ENCODE measurements around the gene RASGRP3.
A peak's percentile ranks its signal among the peaks of the same experiment; 100 is the strongest.

The RASGRP3 gene

GRCh38 chr2:33598561-33599174 is 122.2 kb downstream of the RASGRP3 start:
- Histone ChIP-seq H3K27ac (peak overlapping the region; percentile 36), H3K4me3 (ENCODE audit: low read depth in 1 of 2, low read length in 1 of 2) (peak overlapping the region; percentile 80 to 96)
- TF ChIP-seq, protein P1, sequence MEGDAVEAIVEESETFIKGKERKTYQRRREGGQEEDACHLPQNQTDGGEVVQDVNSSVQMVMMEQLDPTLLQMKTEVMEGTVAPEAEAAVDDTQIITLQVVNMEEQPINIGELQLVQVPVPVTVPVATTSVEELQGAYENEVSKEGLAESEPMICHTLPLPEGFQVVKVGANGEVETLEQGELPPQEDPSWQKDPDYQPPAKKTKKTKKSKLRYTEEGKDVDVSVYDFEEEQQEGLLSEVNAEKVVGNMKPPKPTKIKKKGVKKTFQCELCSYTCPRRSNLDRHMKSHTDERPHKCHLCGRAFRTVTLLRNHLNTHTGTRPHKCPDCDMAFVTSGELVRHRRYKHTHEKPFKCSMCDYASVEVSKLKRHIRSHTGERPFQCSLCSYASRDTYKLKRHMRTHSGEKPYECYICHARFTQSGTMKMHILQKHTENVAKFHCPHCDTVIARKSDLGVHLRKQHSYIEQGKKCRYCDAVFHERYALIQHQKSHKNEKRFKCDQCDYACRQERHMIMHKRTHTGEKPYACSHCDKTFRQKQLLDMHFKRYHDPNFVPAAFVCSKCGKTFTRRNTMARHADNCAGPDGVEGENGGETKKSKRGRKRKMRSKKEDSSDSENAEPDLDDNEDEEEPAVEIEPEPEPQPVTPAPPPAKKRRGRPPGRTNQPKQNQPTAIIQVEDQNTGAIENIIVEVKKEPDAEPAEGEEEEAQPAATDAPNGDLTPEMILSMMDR (IDR thresholded peaks at IDR 0.05), result no peak

GRCh38 chr2:33599175-33599942 is 122.9 kb downstream of the RASGRP3 start, which contains the start of gene FAM98A:
Gene FAM98A, minus strand, starts transcription at chr2:33599299. Its CDS starts 78 bp downstream, at chr2:33599221.
- H3K9me3 ChIP-seq, result no peaks in the 10 kb centered on the region
- H3K4me3 ChIP-seq (ENCODE audit: low read depth in 1 of 2, low read length in 1 of 2), result peak within 1 kb of the TSS; percentile 80 to 96
- H3K4me1 ChIP-seq (ENCODE audit: control insufficient read depth in 1 of 2, insufficient read depth in 1 of 2, low read depth in 1 of 2, low read length in 1 of 2), result peaks cover 12 to 16% of the 10 kb centered on the region in 2 experiments
- no peaks in the 10 kb centered on the region for H3K27me3 ChIP-seq
- H3K27ac ChIP-seq, result peak within 1 kb of the TSS; percentile 36
- H3K36me3 ChIP-seq, result peaks cover 4% of the 10 kb centered on the region
- TF ChIP-seq, protein P1 (IDR thresholded peaks at IDR 0.05), result no peak

More at GRCh38 chr2:33598561-33599174, 122.2 kb downstream of the RASGRP3 start:
- peaks cover 10% of the 10 kb centered on the region for H3K36me3 ChIP-seq
- H3K4me1 ChIP-seq (ENCODE audit: control insufficient read depth in 1 of 2, insufficient read depth in 1 of 2, low read depth in 1 of 2, low read length in 1 of 2), result peaks cover 12 to 16% of the 10 kb centered on the region in 2 experiments
- no peaks in the 10 kb centered on the region for H3K9me3 ChIP-seq
- H3K27me3 ChIP-seq, result no peaks in the 10 kb centered on the region

DNA sequence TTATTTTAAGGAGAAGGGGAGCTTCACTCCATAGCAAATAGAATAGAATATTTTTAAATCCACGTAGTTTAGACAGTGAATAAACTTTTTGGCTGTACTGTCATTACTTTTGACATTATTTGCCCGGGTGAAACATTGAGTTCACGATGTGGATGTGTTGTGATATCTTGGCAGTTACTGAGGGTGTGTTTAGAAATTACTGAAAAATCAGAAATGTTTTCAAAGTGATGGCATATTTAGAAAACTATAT is 123.4 kb downstream of the RASGRP3 start:
- H3K4me3 ChIP-seq (ENCODE audit: low read depth in 1 of 2, low read length in 1 of 2), result peak overlapping the region; percentile 80 to 96
- no peaks in the 10 kb centered on the region for H3K27me3 ChIP-seq
- peaks cover 1% of the 10 kb centered on the region for H3K36me3 ChIP-seq
- TF ChIP-seq, protein P1 (IDR thresholded peaks at IDR 0.05), result no peak
- H3K9me3 ChIP-seq, result no peaks in the 10 kb centered on the region
- peaks cover 12 to 16% of the 10 kb centered on the region in 2 experiments for H3K4me1 ChIP-seq (ENCODE audit: control insufficient read depth in 1 of 2, insufficient read depth in 1 of 2, low read depth in 1 of 2, low read length in 1 of 2)
- no peak overlapping the region for H3K27ac ChIP-seq

DNA sequence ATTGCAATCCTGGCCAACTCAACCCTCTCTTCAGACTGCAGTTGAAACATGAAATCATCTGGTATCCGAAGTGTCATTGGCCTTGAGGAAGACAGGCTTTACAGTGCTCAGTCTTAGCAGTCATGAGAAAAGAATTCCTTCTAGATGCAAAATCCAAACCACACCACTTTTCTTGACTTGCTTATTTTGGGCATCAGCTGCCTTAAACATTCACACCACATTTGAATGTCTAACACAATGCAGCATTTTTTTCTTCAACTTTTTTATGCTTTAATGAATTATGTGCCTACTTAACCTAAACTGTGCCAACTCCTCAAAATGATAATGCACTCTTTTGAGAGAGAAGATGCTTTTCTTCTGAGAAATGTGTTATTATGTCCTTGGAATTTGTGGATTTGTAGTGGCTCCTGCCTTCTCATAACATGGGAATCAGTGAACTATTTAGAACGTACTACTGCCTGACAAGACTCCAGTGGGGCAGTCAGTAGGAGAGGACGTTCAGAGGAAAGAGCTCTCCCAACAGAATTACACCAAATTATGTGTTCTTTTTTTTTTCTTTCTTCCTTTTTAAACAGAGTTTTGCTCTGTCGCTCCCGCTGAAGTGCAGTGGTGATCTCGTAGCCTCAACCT is 125.9 kb downstream of the RASGRP3 start:
- H3K27ac ChIP-seq, result no peak overlapping the region
- H3K4me1 ChIP-seq (ENCODE audit: control insufficient read depth in 1 of 2, insufficient read depth in 1 of 2, low read depth in 1 of 2, low read length in 1 of 2), result peaks cover 16% of the 10 kb centered on the region in 2 experiments
- no peaks in the 10 kb centered on the region for H3K9me3 ChIP-seq
- H3K27me3 ChIP-seq, result no peaks in the 10 kb centered on the region
- H3K36me3 ChIP-seq, result no peaks in the 10 kb centered on the region
- no peak overlapping the region for H3K4me3 ChIP-seq (ENCODE audit: low read depth in 1 of 2, low read length in 1 of 2)
- TF ChIP-seq, protein P1 (IDR thresholded peaks at IDR 0.05), result no peak

DNA sequence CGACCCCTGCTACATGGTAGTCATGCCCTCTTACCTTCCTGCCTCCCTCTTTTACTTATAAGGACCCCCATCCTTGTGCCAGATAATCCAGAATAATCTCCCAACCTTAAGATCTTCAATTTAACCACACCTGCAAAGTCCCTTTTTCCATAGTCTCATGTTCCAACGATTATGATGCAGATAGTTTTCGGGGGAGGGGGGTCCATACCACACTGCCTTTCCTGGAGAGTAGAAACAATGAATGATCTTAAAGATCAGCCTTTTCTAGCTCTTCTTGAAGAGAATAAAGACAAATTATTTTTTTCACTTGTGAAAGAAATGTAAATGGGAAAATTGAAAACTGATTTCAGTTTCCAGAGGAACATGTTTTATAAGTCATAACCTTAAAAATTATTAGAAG is 127.0 kb downstream of the RASGRP3 start:
- TF ChIP-seq, protein P1 (IDR thresholded peaks at IDR 0.05), result no peak
- H3K36me3 ChIP-seq, result no peaks in the 10 kb centered on the region
- peaks cover 11 to 13% of the 10 kb centered on the region in 2 experiments for H3K4me1 ChIP-seq (ENCODE audit: control insufficient read depth in 1 of 2, insufficient read depth in 1 of 2, low read depth in 1 of 2, low read length in 1 of 2)

More for the DNA sequence above, 127.0 kb downstream of the RASGRP3 start:
- H3K4me3 ChIP-seq (ENCODE audit: low read depth in 1 of 2, low read length in 1 of 2), result no peak overlapping the region
- no peaks in the 10 kb centered on the region for H3K9me3 ChIP-seq
- H3K27me3 ChIP-seq, result no peaks in the 10 kb centered on the region
- H3K27ac ChIP-seq, result no peak overlapping the region
